ENCODE measurements around the gene AGPAT2. TPM values are rescaled to one million over a fixed set of nuclear protein-coding genes. Genes with fewer than 3 reads are reported as not detected.

Gene AGPAT2
- total RNA-seq, 1 donor from 2014 or later, result 2.4 TPM

DNA sequence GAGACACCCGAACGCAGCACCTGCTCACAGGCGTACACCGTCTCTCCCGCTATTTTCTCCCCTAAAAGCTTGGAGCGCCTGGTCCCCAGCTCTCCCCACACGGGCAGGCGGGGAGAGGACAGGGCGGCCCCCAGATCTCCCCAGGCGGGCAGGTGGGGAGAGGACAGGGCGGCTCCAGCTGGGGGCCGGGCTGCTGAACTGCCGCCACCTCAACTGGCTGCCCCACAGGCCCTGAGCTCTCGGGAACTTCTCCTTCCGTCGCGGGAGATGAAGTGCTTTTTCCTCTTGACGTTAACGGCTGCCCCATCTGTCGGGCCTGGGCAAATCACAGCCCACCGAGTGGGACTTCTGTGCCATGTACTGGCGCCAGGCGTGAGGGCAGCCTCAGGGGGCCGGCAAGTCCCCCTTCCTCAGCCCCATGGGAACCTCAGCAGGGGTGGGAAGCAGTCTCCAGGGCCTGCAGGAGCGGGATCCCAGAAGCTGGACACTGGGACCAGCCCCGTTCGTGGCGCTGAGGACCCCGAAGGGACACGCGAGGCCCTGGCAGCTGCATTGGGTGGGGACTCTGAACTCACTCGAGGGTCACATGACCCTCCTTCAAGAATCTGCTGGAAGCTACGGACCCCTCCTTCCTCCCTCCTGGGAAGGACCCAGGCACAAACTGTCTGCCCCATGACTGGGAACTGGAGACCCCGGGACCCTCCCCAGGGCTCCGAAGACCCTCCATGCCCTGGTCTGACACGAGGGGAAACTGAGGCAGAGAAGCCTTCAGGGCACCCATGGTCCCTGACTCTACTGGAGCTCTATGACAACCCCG lies 30.3 kb downstream of the AGPAT2 start:
- TF ChIP-seq EZH2phosphoT487 (IDR thresholded peaks at IDR 0.05) (no peak), EZH2 (IDR thresholded peaks at IDR 0.05) (no peak)
- TF ChIP-seq, protein P1, sequence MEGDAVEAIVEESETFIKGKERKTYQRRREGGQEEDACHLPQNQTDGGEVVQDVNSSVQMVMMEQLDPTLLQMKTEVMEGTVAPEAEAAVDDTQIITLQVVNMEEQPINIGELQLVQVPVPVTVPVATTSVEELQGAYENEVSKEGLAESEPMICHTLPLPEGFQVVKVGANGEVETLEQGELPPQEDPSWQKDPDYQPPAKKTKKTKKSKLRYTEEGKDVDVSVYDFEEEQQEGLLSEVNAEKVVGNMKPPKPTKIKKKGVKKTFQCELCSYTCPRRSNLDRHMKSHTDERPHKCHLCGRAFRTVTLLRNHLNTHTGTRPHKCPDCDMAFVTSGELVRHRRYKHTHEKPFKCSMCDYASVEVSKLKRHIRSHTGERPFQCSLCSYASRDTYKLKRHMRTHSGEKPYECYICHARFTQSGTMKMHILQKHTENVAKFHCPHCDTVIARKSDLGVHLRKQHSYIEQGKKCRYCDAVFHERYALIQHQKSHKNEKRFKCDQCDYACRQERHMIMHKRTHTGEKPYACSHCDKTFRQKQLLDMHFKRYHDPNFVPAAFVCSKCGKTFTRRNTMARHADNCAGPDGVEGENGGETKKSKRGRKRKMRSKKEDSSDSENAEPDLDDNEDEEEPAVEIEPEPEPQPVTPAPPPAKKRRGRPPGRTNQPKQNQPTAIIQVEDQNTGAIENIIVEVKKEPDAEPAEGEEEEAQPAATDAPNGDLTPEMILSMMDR (IDR thresholded peaks at IDR 0.05), result no peak

DNA sequence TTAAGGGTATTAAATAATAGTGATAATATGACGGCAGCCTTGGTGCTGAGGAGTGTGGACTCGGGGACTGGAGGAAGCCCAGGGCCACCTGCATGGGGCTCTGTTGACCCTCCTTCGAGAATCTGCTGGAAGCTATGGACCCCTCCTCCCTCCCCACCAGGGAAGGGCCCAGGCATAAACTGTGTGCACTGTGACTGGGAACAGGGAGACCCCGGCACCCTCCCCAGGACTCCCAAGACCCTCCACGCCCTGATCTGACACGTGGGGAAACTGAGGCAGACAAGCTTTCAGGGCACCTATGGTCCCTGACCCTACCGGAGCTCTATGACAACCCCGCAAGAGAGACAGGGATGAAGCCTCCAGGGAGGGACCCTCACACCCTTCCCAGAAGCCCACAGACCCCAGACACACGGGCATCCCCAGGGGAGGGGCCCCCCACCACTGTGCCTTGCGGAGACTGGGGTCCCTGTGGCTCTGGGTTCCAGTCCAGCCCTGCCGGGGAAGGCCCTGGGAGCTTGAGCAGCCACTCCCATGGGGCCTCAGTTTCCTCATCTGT lies 31.0 kb downstream of the AGPAT2 start:
- TF ChIP-seq, protein P1 (IDR thresholded peaks at IDR 0.05), result no peak
- TF ChIP-seq EZH2 (IDR thresholded peaks at IDR 0.05) (no peak), EZH2phosphoT487 (IDR thresholded peaks at IDR 0.05) (no peak)

More for the DNA sequence above, 30.3 kb downstream of the AGPAT2 start:
- H3K9ac ChIP-seq, result no peak overlapping the region
- no peaks in the 10 kb centered on the region for H3K27me3 ChIP-seq
- H3K4me3 ChIP-seq, result no peak overlapping the region
- no peaks in the 10 kb centered on the region for H3K36me3 Mint-ChIP-seq
- H3K4me3 Mint-ChIP-seq, result no peak overlapping the region
- H4K20me1 ChIP-seq (ENCODE audit: low read depth), result no peaks in the 10 kb centered on the region
- no peak overlapping the region for H3K4me2 ChIP-seq
- DNase-seq (ENCODE audit: low spot score), result no peak
- no peak overlapping the region for H2AFZ ChIP-seq (replicated peaks)
- H3K79me2 ChIP-seq (ENCODE audit: low read depth), result no peaks in the 10 kb centered on the region
- H3K27ac Mint-ChIP-seq, result no peak overlapping the region
- no peaks in the 10 kb centered on the region for H3F3A ChIP-seq (ENCODE audit: low read depth)
- H3K27ac ChIP-seq, result no peak overlapping the region
- no peaks in the 10 kb centered on the region for H3K4me1 ChIP-seq
- no peaks in the 10 kb centered on the region for H3K9me3 ChIP-seq (ENCODE audit: low read depth)
- H3K4me1 Mint-ChIP-seq, result peaks cover 10% of the 10 kb centered on the region
- no peaks in the 10 kb centered on the region for H3K36me3 ChIP-seq
- peaks cover 6% of the 10 kb centered on the region for H3K27me3 Mint-ChIP-seq (ENCODE audit: insufficient read depth, low read depth)
- H3K9me3 Mint-ChIP-seq, result peaks cover 2% of the 10 kb centered on the region

DNA sequence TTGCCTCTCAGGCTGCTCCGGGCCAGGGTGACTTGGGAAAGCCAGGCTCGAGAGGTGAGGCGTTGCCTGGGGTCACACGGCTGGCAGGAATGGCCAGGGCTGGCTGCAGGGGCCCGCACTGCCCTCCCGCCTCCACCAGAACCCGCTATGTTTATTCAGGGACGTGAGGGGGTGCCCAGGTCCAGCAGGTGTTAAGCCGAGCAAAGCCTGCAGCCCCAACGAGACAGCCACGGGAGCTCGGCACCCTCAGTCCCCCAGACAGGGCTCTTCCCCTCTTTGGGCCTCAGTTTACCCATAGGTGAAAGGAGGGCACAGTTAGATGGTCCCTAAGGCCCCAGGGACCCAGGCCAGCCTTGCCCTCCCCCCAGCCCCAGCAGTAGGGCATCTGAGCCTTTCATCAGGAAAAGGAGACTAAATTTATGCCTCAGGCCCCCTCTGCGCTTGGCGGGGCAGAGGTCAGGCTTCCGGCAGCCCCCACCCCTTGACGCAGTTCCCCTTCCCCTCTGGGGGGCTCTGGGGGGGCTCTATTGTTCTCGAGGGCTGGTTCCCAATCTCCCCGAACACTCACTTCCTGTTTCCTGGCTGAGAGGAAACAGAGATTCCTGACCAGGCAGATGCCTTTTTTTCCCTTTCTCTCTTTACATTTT lies 31.6 kb downstream of the AGPAT2 start:
- Mint-ChIP-seq H3K4me1 (peaks cover 14% of the 10 kb centered on the region), H3K4me3 (no peak overlapping the region), H3K36me3 (no peaks in the 10 kb centered on the region), H3K27me3 (ENCODE audit: insufficient read depth, low read depth) (peaks cover 7% of the 10 kb centered on the region), H3K9me3 (peaks cover 2% of the 10 kb centered on the region), H3K27ac (no peak overlapping the region)
- no peaks in the 10 kb centered on the region for H3K79me2 ChIP-seq (ENCODE audit: low read depth)
- no peak overlapping the region for H3K4me3 ChIP-seq
- no peak overlapping the region for H3K4me2 ChIP-seq
- no peaks in the 10 kb centered on the region for H4K20me1 ChIP-seq (ENCODE audit: low read depth)
- no peak overlapping the region for H2AFZ ChIP-seq (replicated peaks)
- no peaks in the 10 kb centered on the region for H3K36me3 ChIP-seq
- no peak overlapping the region for H3K27ac ChIP-seq
- H3K9me3 ChIP-seq (ENCODE audit: low read depth), result no peaks in the 10 kb centered on the region
- no peak for TF ChIP-seq EZH2phosphoT487 (IDR thresholded peaks at IDR 0.05)
- no peak for TF ChIP-seq EZH2 (IDR thresholded peaks at IDR 0.05)
- TF ChIP-seq, protein P1 (IDR thresholded peaks at IDR 0.05), result no peak
- no peak for DNase-seq (ENCODE audit: low spot score)
- no peaks in the 10 kb centered on the region for H3K27me3 ChIP-seq
- no peak overlapping the region for H3K9ac ChIP-seq
- H3K4me1 ChIP-seq, result no peaks in the 10 kb centered on the region
- H3F3A ChIP-seq (ENCODE audit: low read depth), result no peaks in the 10 kb centered on the region

More for the DNA sequence above, 31.0 kb downstream of the AGPAT2 start:
- Histone ChIP-seq H3K36me3 (no peaks in the 10 kb centered on the region), H3K4me2 (no peak overlapping the region), H3F3A (ENCODE audit: low read depth) (no peaks in the 10 kb centered on the region), H4K20me1 (ENCODE audit: low read depth) (no peaks in the 10 kb centered on the region), H3K27ac (no peak overlapping the region), H2AFZ (replicated peaks) (no peak overlapping the region), H3K4me3 (no peak overlapping the region), H3K27me3 (no peaks in the 10 kb centered on the region), H3K4me1 (no peaks in the 10 kb centered on the region), H3K79me2 (ENCODE audit: low read depth) (no peaks in the 10 kb centered on the region), H3K9ac (no peak overlapping the region), H3K9me3 (ENCODE audit: low read depth) (no peaks in the 10 kb centered on the region)
- Mint-ChIP-seq H3K27ac (no peak overlapping the region), H3K4me3 (no peak overlapping the region), H3K4me1 (peaks cover 10% of the 10 kb centered on the region), H3K9me3 (peaks cover 2% of the 10 kb centered on the region), H3K27me3 (ENCODE audit: insufficient read depth, low read depth) (peaks cover 6% of the 10 kb centered on the region), H3K36me3 (no peaks in the 10 kb centered on the region)
- no peak for DNase-seq (ENCODE audit: low spot score)
